Progenitor cell of endocrine pancreas (in vitro differentiated cells): ENCODE measurements around the gene CD82. TPM values are rescaled to one million over a fixed set of nuclear protein-coding genes. Genes with fewer than 3 reads are reported as not detected.

ENCODE experiments used
- DNase-seq: peaks from one replicate; pipeline ENCODE4 v3.0.0; 2021; ENCODE audit warnings: low spot score; ENCODE audit not compliant: unreplicated experiment
- H3K27ac Mint-ChIP-seq: 2 replicates; pipeline ENCODE4 v1.8.0; 2021; ENCODE audit warnings: mild to moderate bottlenecking, moderate library complexity, mixed read lengths
- H3K27me3 Mint-ChIP-seq: 2 replicates; pipeline ENCODE4 v1.8.0; 2021; ENCODE audit warnings: mixed read lengths
- H3K36me3 Mint-ChIP-seq: 2 replicates; pipeline ENCODE4 v1.8.0; 2022; ENCODE audit warnings: mixed read lengths; ENCODE audit not compliant: insufficient read depth
- H3K4me1 Mint-ChIP-seq: 2 replicates; pipeline ENCODE4 v1.8.0; 2021; ENCODE audit warnings: low read depth, mixed read lengths
- H3K4me3 Mint-ChIP-seq: 2 replicates; pipeline ENCODE4 v1.8.0; 2021; ENCODE audit warnings: low read depth, mild to moderate bottlenecking, moderate library complexity, mixed read lengths
- H3K9me3 Mint-ChIP-seq: 2 replicates; pipeline ENCODE4 v1.8.0; 2021; ENCODE audit warnings: low read depth, mixed read lengths
- CTCF ChIP-seq: fragments of 200-600 bp; sonication (generic); IDR thresholded peaks from one replicate; pipeline ENCODE4 v1.5.0; 2021; ENCODE audit warnings: antibody characterized with exemption, mild to moderate bottlenecking; ENCODE audit not compliant: unreplicated experiment
- total RNA-seq: library from RNA; stranded (reverse); gene quantifications from 2 replicates; pipeline ENCODE4 v1.2.1, GENCODE V29; 2021

CD82 gene
- total RNA-seq, 1 donor from 2014 or later: 9.3 TPM

DNA sequence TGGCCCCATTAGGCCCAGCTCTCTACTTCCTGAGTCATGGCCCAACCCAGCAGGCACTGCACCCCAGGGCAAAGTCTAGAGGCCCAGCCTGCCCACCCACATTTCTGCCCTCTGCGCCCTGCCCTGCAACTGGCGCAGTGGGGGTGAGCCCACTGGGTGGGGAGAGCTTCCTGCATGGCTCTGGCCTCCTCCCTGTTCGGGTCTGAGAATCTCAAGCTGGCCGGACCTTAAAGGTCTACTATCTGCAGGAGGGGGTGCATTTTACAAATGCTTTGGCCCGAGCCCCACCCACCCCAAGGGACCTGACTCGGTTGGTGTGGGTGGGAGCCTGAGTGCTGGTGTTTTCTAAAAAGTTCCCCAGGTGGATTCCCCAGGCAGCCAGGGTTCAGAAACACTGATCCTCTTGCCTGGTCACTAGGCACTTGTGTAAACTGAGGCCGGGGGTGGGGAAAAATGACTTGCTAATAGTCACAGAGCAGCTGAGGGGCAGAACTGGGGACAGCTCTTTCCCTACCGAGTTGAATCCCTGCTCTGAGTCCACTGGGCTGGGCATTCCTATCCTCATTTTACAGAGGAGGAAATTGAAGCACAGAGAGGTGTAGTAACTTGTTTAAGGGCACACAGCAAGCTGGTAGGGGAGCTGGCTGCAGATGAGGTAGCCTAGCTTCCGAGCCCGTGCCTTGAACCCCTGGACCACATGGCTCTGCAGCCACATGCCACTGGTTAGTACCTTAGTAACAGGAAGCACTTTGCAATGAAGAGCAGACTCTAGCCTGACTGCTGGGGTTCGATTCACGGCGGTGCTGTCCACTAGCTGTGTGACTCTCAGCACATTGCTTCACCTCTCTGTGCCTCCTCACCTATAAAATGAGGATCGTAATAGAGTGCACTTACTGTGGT, 36.3 kb downstream of the CD82 start:
- Mint-ChIP-seq H3K9me3 (no peaks in the 10 kb centered on the region), H3K4me3 (no peak overlapping the region), H3K27me3 (peaks cover 6% of the 10 kb centered on the region), H3K36me3 (no peaks in the 10 kb centered on the region), H3K4me1 (no peaks in the 10 kb centered on the region), H3K27ac (no peak overlapping the region)
- DNase-seq: no peak
- no peak for TF ChIP-seq CTCF

- DNase-seq: no peak
- no peak overlapping the region for H3K27ac Mint-ChIP-seq
- H3K4me3 Mint-ChIP-seq: no peak overlapping the region
- H3K9me3 Mint-ChIP-seq: no peaks in the 10 kb centered on the region
- H3K4me1 Mint-ChIP-seq: peaks cover 1% of the 10 kb centered on the region
- H3K36me3 Mint-ChIP-seq: no peaks in the 10 kb centered on the region
- H3K27me3 Mint-ChIP-seq: peaks cover 6% of the 10 kb centered on the region
- TF ChIP-seq CTCF: no peak
Observed at GRCh38 chr11:44602891-44603310, 37.4 kb downstream of the CD82 start.

DNA sequence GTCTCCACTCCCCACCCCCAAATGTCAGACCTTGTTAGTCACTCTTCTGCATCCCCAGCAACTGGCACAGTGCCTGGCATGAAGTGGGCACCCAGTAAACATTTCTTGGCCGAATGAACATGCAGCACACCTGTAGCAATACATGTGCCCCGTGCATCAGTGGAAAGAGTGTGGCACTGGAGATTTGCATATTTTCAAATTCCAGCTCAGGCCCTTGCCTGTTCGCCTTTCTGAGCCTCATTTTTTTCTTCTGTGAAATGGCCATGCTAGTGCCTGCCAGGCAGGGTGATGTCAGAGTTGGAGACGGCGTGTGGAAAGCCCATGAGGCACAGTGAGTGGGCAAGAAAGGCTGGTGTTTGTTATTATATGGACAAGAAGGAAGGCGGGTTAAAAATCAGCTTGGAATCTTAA, 38.7 kb downstream of the CD82 start:
- Mint-ChIP-seq H3K36me3 (no peaks in the 10 kb centered on the region), H3K27ac (no peak overlapping the region), H3K9me3 (no peaks in the 10 kb centered on the region), H3K4me3 (no peak overlapping the region), H3K27me3 (peaks cover 6% of the 10 kb centered on the region), H3K4me1 (peaks cover 4% of the 10 kb centered on the region)
- no peak for DNase-seq
- no peak for TF ChIP-seq CTCF

DNA sequence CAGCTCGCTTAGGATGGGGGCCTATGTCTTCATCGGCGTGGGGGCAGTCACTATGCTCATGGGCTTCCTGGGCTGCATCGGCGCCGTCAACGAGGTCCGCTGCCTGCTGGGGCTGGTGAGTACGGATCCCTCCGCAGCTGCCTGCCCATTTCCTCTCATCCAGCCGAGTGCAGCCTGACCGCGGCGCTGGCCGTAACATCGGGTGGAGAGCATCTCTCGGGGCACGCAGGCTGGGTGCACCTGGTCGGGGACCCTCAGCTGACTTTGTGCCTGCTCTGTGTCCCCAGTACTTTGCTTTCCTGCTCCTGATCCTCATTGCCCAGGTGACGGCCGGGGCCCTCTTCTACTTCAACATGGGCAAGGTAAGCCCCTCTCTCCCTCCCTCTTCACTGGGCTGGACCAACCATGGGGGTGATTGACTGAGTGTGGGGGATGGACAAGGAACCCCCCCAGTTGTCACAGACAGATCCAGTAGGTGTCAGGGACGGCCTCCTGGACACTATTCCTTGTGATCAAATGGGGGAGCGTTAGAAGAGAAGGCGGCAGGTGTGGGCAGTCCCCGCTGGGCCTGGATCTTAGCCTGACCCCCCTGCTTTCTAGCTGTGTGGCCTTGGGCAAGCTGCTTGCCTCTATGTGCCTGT, 39.7 kb downstream of the CD82 start:
- H3K4me1 Mint-ChIP-seq: peaks cover 4% of the 10 kb centered on the region
- no peaks in the 10 kb centered on the region for H3K36me3 Mint-ChIP-seq
- no peak for DNase-seq
- H3K9me3 Mint-ChIP-seq: no peaks in the 10 kb centered on the region
- H3K27ac Mint-ChIP-seq: no peak overlapping the region
- H3K4me3 Mint-ChIP-seq: no peak overlapping the region
- TF ChIP-seq CTCF: no peak
- peaks cover 14% of the 10 kb centered on the region for H3K27me3 Mint-ChIP-seq

- TF ChIP-seq CTCF: no peak
- Mint-ChIP-seq H3K9me3 (no peaks in the 10 kb centered on the region), H3K36me3 (no peaks in the 10 kb centered on the region), H3K27me3 (peaks cover 14% of the 10 kb centered on the region), H3K4me1 (peaks cover 4% of the 10 kb centered on the region), H3K4me3 (no peak overlapping the region), H3K27ac (no peak overlapping the region)
- no peak for DNase-seq
Observed at GRCh38 chr11:44605965-44606364, 40.5 kb downstream of the CD82 start.
